Gastrocnemius medialis (tissue), 4 donors: ENCODE data around the gene COL6A3.

ENCODE experiments used
- CTCF ChIP-seq, 5 experiments: fragments of 450-650 bp in 3 of 5; fragments of 200-600 bp in 2 of 5; sonication (generic) in 2 of 5; IDR thresholded peaks in 4 of 5; conservative IDR thresholded peaks in 1 of 5; 1 replicate in 4 of 5; 2 replicates in 1 of 5; pipeline ENCODE4 v1.5.1; 2016 to 2019; ENCODE audit warnings: antibody characterized with exemption in 5 of 5, mild to moderate bottlenecking in 3 of 5, moderate library complexity in 3 of 5
- POLR2A ChIP-seq, 2 donors: fragments of 450-650 bp; IDR thresholded peaks; one replicate each; pipeline ENCODE4 v1.6.1; 2017; ENCODE audit warnings: antibody characterized with exemption in 2 of 2, mild to moderate bottlenecking in 2 of 2, moderate library complexity in 2 of 2

- TF ChIP-seq CTCF (IDR thresholded peaks at IDR 0.05 in 4 of 5, conservative IDR thresholded peaks at IDR 0.05 in 1 of 5) (no peak), POLR2A (IDR thresholded peaks at IDR 0.05) (no peak)
Measured at GRCh38 chr2:237446338-237446665, 32.3 kb upstream of the COL6A3 start.
